PC-3 (cell line): ENCODE data around the gene IGSF3.
"Not testable (repeated sequence)": the region's sequence is repeated elsewhere in the genome, so short reads cannot be mapped to it uniquely, and the experiment has no call there.

Source experiments
- EZH2 ChIP-seq: fragments of 300-600 bp; sonication (generic); IDR thresholded peaks from one replicate; pipeline ENCODE4 v1.6.1; 2017; ENCODE audit warnings: antibody characterized with exemption, mild to moderate bottlenecking, low read length; ENCODE audit not compliant: unreplicated experiment
- EZH2phosphoT487 ChIP-seq: fragments of 300-600 bp; sonication (generic); IDR thresholded peaks from 2 replicates; pipeline ENCODE4 v1.6.1; 2018; ENCODE audit warnings: mild to moderate bottlenecking, antibody characterized with exemption, low read length, borderline replicate concordance
- TF ChIP-seq, protein P1 (sequence below): fragments of 300-600 bp; sonication (generic); conservative IDR thresholded peaks from 2 replicates; pipeline ENCODE4 v1.5.1; 2017; ENCODE audit warnings: antibody characterized with exemption, low read depth, mild to moderate bottlenecking, low read length

- TF ChIP-seq, protein P1, sequence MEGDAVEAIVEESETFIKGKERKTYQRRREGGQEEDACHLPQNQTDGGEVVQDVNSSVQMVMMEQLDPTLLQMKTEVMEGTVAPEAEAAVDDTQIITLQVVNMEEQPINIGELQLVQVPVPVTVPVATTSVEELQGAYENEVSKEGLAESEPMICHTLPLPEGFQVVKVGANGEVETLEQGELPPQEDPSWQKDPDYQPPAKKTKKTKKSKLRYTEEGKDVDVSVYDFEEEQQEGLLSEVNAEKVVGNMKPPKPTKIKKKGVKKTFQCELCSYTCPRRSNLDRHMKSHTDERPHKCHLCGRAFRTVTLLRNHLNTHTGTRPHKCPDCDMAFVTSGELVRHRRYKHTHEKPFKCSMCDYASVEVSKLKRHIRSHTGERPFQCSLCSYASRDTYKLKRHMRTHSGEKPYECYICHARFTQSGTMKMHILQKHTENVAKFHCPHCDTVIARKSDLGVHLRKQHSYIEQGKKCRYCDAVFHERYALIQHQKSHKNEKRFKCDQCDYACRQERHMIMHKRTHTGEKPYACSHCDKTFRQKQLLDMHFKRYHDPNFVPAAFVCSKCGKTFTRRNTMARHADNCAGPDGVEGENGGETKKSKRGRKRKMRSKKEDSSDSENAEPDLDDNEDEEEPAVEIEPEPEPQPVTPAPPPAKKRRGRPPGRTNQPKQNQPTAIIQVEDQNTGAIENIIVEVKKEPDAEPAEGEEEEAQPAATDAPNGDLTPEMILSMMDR, result not testable (repeated sequence)
- TF ChIP-seq EZH2, EZH2phosphoT487: not testable (repeated sequence)
These were observed 69.0 kb downstream of the IGSF3 start for GRCh38 chr1:116598420-116599036.
